GM12878 (cell line): ENCODE results near the gene VPS45. TPM values are rescaled to one million over a fixed set of nuclear protein-coding genes. Genes with fewer than 3 reads are reported as not detected.

Source experiments
- ATAC-seq: fragments of 200-7000 bp; cut with Tn5 transposase; 3 replicates; pipeline ENCODE4 v1.9.1; 2020; ENCODE audit warnings: mild to moderate bottlenecking, moderate library complexity
- BruUV-seq: library from RNA; stranded (reverse); fragments of 400-500 nt; replicated peaks from 2 replicates; lab custom pipeline; 2021; lab: Mats Ljungman, UMichigan
- CTCF ChIA-PET: fragments of 300-600 bp; sonication (Branson Sonifier 250); formaldehyde crosslinking; extraction: SDS; loops from one replicate; lab custom pipeline; 2021; ENCODE audit warnings: inconsistent platforms; lab: Yijun Ruan, JAX
- POLR2A ChIA-PET: fragments of 350-600 bp; formaldehyde crosslinking; extraction: SDS; loops from one replicate; lab custom pipeline; 2021; ENCODE audit warnings: inconsistent platforms; lab: Charles Lee
- RAD21 ChIA-PET: fragments of 300-600 bp; sonication (Branson Sonifier 250); formaldehyde crosslinking; loops from one replicate; lab custom pipeline; 2023; ENCODE audit warnings: antibody characterized with exemption; ENCODE audit not compliant: unreplicated experiment; lab: Charles Lee
- SMC1A ChIA-PET: fragments of 300-600 bp; sonication (Branson Sonifier 250); formaldehyde crosslinking; loops from one replicate; lab custom pipeline; 2023; ENCODE audit not compliant: unreplicated experiment, uncharacterized antibody; lab: Charles Lee
- DNase-seq: peaks from one replicate; pipeline ENCODE4 v3.0.0-alpha.2; 2011; ENCODE audit warnings: low read depth, low spot score
- FAIRE-seq: peaks from 3 replicates; lab custom pipeline; 2011; peaks lifted over from hg19 to GRCh38; lab: Jason Lieb, UNC
- H2AFZ ChIP-seq: 2 replicates; pipeline ENCODE4 v1.6.0; 2011; ENCODE audit warnings: low read depth, low read length, control low read depth; ENCODE audit not compliant: control insufficient read depth
- H3K27ac ChIP-seq: 2 replicates; pipeline ENCODE4 v1.5.1; 2011; ENCODE audit warnings: control low read depth; ENCODE audit not compliant: control insufficient read depth, insufficient read depth
- H3K27me3 ChIP-seq, 2 experiments: replicated peaks in 1 of 2; 2 replicates each; pipeline versions ENCODE4 v1.6.0 to v1.6.1; 2011; ENCODE audit warnings: low read length in 1 of 2; ENCODE audit not compliant: control insufficient read depth in 2 of 2, insufficient read depth in 2 of 2
- H3K36me3 ChIP-seq, 2 experiments: 2 replicates each; pipeline ENCODE4 v1.5.1; 2011; ENCODE audit warnings: low read length in 1 of 2; ENCODE audit not compliant: control insufficient read depth in 2 of 2, insufficient read depth in 2 of 2
- H3K4me1 ChIP-seq: 2 replicates; pipeline ENCODE4 v1.6.1; 2011; ENCODE audit warnings: mild to moderate bottlenecking, low read length, moderate library complexity, mixed read lengths; ENCODE audit not compliant: control insufficient read depth, insufficient read depth
- H3K4me2 ChIP-seq: 2 replicates; pipeline ENCODE4 v1.6.0; 2011; ENCODE audit warnings: control low read depth; ENCODE audit not compliant: control insufficient read depth, insufficient read depth
- H3K4me3 ChIP-seq: fragments of 200-600 bp; sonication (generic); 2 replicates; pipeline ENCODE4 v1.5.1; 2016
- H3K79me2 ChIP-seq: 2 replicates; pipeline ENCODE4 v1.6.0; 2011; ENCODE audit warnings: low read length; ENCODE audit not compliant: control insufficient read depth, insufficient read depth
- H3K9ac ChIP-seq: 2 replicates; pipeline ENCODE4 v1.8.0; 2011; ENCODE audit warnings: low read length, control low read depth, mixed read lengths; ENCODE audit not compliant: control insufficient read depth, insufficient read depth
- H3K9me3 ChIP-seq: replicated peaks from 3 replicates; pipeline ENCODE4 v1.5.1; 2011; ENCODE audit warnings: mild to moderate bottlenecking, low read length; ENCODE audit not compliant: control insufficient read depth, insufficient read depth
- H4K20me1 ChIP-seq: 2 replicates; pipeline ENCODE4 v1.6.0; 2011; ENCODE audit not compliant: control insufficient read depth, insufficient read depth
- ASH2L ChIP-seq: fragments of 300-600, 200-600 bp; sonication (generic); IDR thresholded peaks from 2 replicates; pipeline ENCODE4 v1.6.1; 2017; ENCODE audit warnings: low read depth, mild to moderate bottlenecking, borderline replicate concordance
- BCL11A ChIP-seq: IDR thresholded peaks from 2 replicates; pipeline ENCODE4 v1.6.1; 2011; ENCODE audit warnings: low read depth, low read length
- CBX3 ChIP-seq: fragments of 200-600 bp; sonication (generic); IDR thresholded peaks from 2 replicates; pipeline ENCODE4 v1.6.1; 2016; ENCODE audit warnings: low read depth, borderline replicate concordance
- CTCF ChIP-seq, 3 experiments: IDR thresholded peaks in 2 of 3; conservative IDR thresholded peaks in 1 of 3; 2 replicates each; pipeline ENCODE4 v1.5.1; 2011; ENCODE audit warnings: low read depth in 3 of 3, low read length in 3 of 3, mild to moderate bottlenecking in 3 of 3, control low read depth in 2 of 3, moderate library complexity in 2 of 3, inconsistent platforms in 1 of 3, mixed read lengths in 1 of 3; ENCODE audit not compliant: control insufficient read depth in 2 of 3, insufficient read depth in 1 of 3; ENCODE audit errors: extremely low read depth in 1 of 3
- HDAC6 ChIP-seq: fragments of 200-600 bp; sonication (generic); IDR thresholded peaks from one replicate; pipeline ENCODE4 v1.8.0; 2017; ENCODE audit warnings: antibody characterized with exemption; ENCODE audit not compliant: unreplicated experiment
- JUND ChIP-seq: IDR thresholded peaks from 2 replicates; pipeline ENCODE4 v1.6.1; 2012; ENCODE audit warnings: low read depth, mild to moderate bottlenecking, low read length, improper control_type of control experiment, moderate library complexity
- MTA2 ChIP-seq: fragments of 450-650 bp; IDR thresholded peaks from 2 replicates; pipeline ENCODE4 v1.6.1; 2016; ENCODE audit warnings: low read depth, mild to moderate bottlenecking, moderate library complexity
- NR2C1 ChIP-seq: fragments of 450-650 bp; IDR thresholded peaks from 2 replicates; pipeline ENCODE4 v1.6.1; 2017; ENCODE audit warnings: antibody characterized with exemption, mild to moderate bottlenecking, moderate library complexity
- NR2C2 ChIP-seq: IDR thresholded peaks from 2 replicates; pipeline ENCODE4 v1.6.1; 2011; ENCODE audit warnings: borderline replicate concordance, low read depth; ENCODE audit not compliant: control insufficient read depth, insufficient read length
- PKNOX1 ChIP-seq: fragments of 450-650 bp; IDR thresholded peaks from 2 replicates; pipeline ENCODE4 v1.6.1; 2016; ENCODE audit warnings: mild to moderate bottlenecking
- POLR2AphosphoS2 ChIP-seq: IDR thresholded peaks from 2 replicates; pipeline ENCODE4 v1.6.1; 2011; ENCODE audit warnings: low read depth, mild to moderate bottlenecking, low read length, improper control_type of control experiment, moderate library complexity
- RELB ChIP-seq: fragments of 450-650 bp; IDR thresholded peaks from 2 replicates; pipeline ENCODE4 v1.6.1; 2017; ENCODE audit warnings: low read depth, mild to moderate bottlenecking, moderate library complexity
- RUNX3 ChIP-seq: IDR thresholded peaks from 2 replicates; pipeline ENCODE4 v1.6.1; 2012; ENCODE audit warnings: low read length, inconsistent platforms
- SIN3A ChIP-seq: IDR thresholded peaks from 2 replicates; pipeline ENCODE4 v1.6.1; 2012; ENCODE audit warnings: low read depth, low read length, improper control_type of control experiment
- SMC3 ChIP-seq: IDR thresholded peaks from 2 replicates; pipeline ENCODE4 v1.6.1; 2011; ENCODE audit warnings: low read length, improper control_type of control experiment, borderline replicate concordance
- SUZ12 ChIP-seq: fragments of 200-600 bp; sonication (generic); IDR thresholded peaks from one replicate; pipeline ENCODE4 v1.6.1; 2018; ENCODE audit warnings: antibody characterized with exemption, mild to moderate bottlenecking; ENCODE audit not compliant: unreplicated experiment
- TCF3 ChIP-seq: IDR thresholded peaks from 2 replicates; pipeline ENCODE4 v1.6.1; 2012; ENCODE audit warnings: low read depth, mild to moderate bottlenecking, low read length, borderline replicate concordance; ENCODE audit not compliant: insufficient read depth
- TCF7 ChIP-seq: IDR thresholded peaks from 2 replicates; pipeline ENCODE4 v1.6.1; 2014; ENCODE audit warnings: antibody characterized with exemption, borderline replicate concordance
- ZNF217 ChIP-seq: fragments of 450-650 bp; IDR thresholded peaks from 2 replicates; pipeline ENCODE4 v1.6.1; 2017; ENCODE audit warnings: antibody characterized with exemption, mild to moderate bottlenecking
- ZNF622 ChIP-seq: fragments of 450-650 bp; IDR thresholded peaks from 2 replicates; pipeline ENCODE4 v1.6.1; 2017; ENCODE audit warnings: mild to moderate bottlenecking, inconsistent platforms
- ZSCAN29 ChIP-seq: fragments of 450-650 bp; IDR thresholded peaks from 2 replicates; pipeline ENCODE4 v1.6.1; 2017; ENCODE audit warnings: mild to moderate bottlenecking, moderate library complexity
- WGBS: methylation state at CpG from one replicate; pipeline ENCODE4 v1.1.6; 2016; ENCODE audit warnings: low lambda C conversion rate; ENCODE audit not compliant: insufficient replicate concordance, insufficient coverage; ENCODE audit errors: missing lambda C conversion rate; 5-methylcytosine and 5-hydroxymethylcytosine counted together
- in situ Hi-C: fragments of 300-500 bp; cut with MboI; formaldehyde crosslinking; loops from 9 replicates; pipeline ENCODE4 v1.14.3; 2018; ENCODE audit warnings: mixed read lengths
- intact Hi-C: fragments of 100-400 bp; cut with micrococcal nuclease; formaldehyde crosslinking; loops from one replicate; pipeline ENCODE4 v1.14.2; 2022; ENCODE audit not compliant: unreplicated experiment
- polyA plus RNA-seq, 11 experiments: library from polyadenylated mRNA; depleted of rRNA in 4 of 11; unstranded in 6 of 11; stranded (reverse) in 5 of 11; fragments of >200 nt; fragmentation: Nextera tagmentation in 4 of 11; fragmentation: Illumina TruSeq in 1 of 11; extraction: Ambion mirVana in 4 of 11; extraction: Trizol in 1 of 11; gene quantifications; 1 replicate in 1 of 11; 2 replicates in 10 of 11; pipeline versions ENCODE4 v1.2.1 to v1.2.3, GENCODE V29; 2011 to 2016; ENCODE audit warnings: inconsistent platforms in 2 of 11, missing spikeins in 2 of 11, low read depth in 1 of 11
- total RNA-seq, 4 experiments: library from RNA; depleted of rRNA in 3 of 4; stranded (reverse); fragments of >200 nt in 3 of 4; fragmentation: Illumina TruSeq in 1 of 4; extraction: Trizol in 1 of 4; gene quantifications; 2 replicates each; pipeline versions ENCODE4 v1.2.1 to v1.2.3, GENCODE V29; 2013 to 2021

VPS45 gene
- total and polyA plus RNA-seq, 10 of the 15 experiments (the other 5 are each of a cell fraction or from before 2014, with no cell fraction given): 24.4 to 48.7 (median 34.5) TPM

DNA sequence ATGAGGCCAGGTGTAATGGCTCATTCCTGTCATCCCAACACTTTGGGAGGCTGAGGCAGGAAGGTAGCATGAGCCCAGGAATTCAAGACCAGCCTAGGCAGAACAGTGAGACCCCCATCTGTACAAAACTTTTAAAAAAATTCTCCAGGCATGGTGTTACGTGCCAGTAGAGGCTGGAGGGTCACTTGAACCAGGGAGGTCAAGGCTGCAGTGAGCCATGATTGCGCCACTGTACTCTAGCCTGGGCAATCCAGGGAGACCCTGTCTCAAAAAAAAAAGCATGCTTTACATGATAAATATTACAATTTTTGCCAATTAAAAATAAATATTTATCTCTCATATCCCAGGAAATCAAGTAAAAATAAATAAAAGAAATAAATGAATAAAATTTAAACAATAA, 17.6 kb upstream of the VPS45 start (continued):
- no peak for TF ChIP-seq SIN3A
- TF ChIP-seq NR2C2: no peak
- TF ChIP-seq BCL11A: no peak

- ATAC-seq: no peak
- POLR2A ChIA-PET: interaction anchor here (0.6 to 1.3 kb wide), 4 partner anchors 12 to 174 kb away, joined by 3 to 7 read pairs (median 4); no protein-coding TSS in a partner anchor
- WGBS: 68% methylated on average over 6 of the region's 7 CpGs
- TF ChIP-seq ASH2L (no peak), PKNOX1 (no peak), HDAC6 (no peak), POLR2AphosphoS2 (no peak), RUNX3 (no peak), ZNF622 (no peak), SUZ12 (no peak), TCF3 (no peak), MTA2 (no peak), CBX3 (no peak), ZNF217 (no peak), TCF7 (no peak), SMC3 (no peak), CTCF (IDR thresholded peaks at IDR 0.05 in 2 of 3, conservative IDR thresholded peaks at IDR 0.05 in 1 of 3; ENCODE audit: control insufficient read depth in 2 of 3, extremely low read depth in 1 of 3, insufficient read depth in 1 of 3, low read depth in 3 of 3, low read length in 3 of 3) (no peak), ZSCAN29 (no peak), JUND (no peak), RELB (no peak), NR2C1 (no peak)
These were observed 16.5 kb upstream of the VPS45 start for GRCh38 chr1:150051089-150051373.

More at GRCh38 chr1:150051089-150051373, 16.5 kb upstream of the VPS45 start:
- in situ Hi-C loops (no loop called here), intact Hi-C loops (no loop called here)
- Histone ChIP-seq H4K20me1 (no peaks in the 10 kb centered on the region), H3K4me1 (peaks cover 4% of the 10 kb centered on the region), H3K9me3 (no peaks in the 10 kb centered on the region; the same call in 2 of the 3 replicates), H3K27me3 (no peaks in the 10 kb centered on the region), H3K79me2 (no peaks in the 10 kb centered on the region), H3K9ac (no peak overlapping the region), H2AFZ (no peak overlapping the region), H3K4me2 (no peak overlapping the region), H3K36me3 (no peaks in the 10 kb centered on the region), H3K27ac (no peak overlapping the region), H3K4me3 (no peak overlapping the region)
- FAIRE-seq (no peak), DNase-seq (no peak)
- RAD21 ChIA-PET: interaction anchor here (1.0 to 2.7 kb wide), 5 partner anchors 12 to 135 kb away, joined by 3 to 43 read pairs (median 5); no protein-coding TSS in a partner anchor
- BruUV-seq: no TSS peak
- CTCF ChIA-PET: interaction anchor here (0.7 to 2.7 kb wide), 15 partner anchors 11 to 163 kb away, joined by 3 to 69 read pairs (median 5); partner anchors contain the start of gene OTUD7B
- SMC1A ChIA-PET: interaction anchor here (1.0 to 3.3 kb wide), 8 partner anchors 12 to 163 kb away, joined by 4 to 51 read pairs (median 8); a partner anchor contains a TSS
